Islet of Langerhans (tissue), 1 donor: ENCODE data around the gene TBC1D3B.
"Not testable (repeated sequence)": the region's sequence is repeated elsewhere in the genome, so short reads cannot be mapped to it uniquely, and the experiment has no call there.

Experiments
- FAIRE-seq: peaks from one replicate; lab custom pipeline; 2011; peaks lifted over from hg19 to GRCh38; lab: Jason Lieb, UNC

Gene TBC1D3B

GRCh38 chr17:36201102-36201501 is 24.7 kb upstream of the TBC1D3B start:
- FAIRE-seq, result not testable (repeated sequence)

GRCh38 chr17:36198831-36199465 is 22.5 kb upstream of the TBC1D3B start:
- no peak for FAIRE-seq

DNA sequence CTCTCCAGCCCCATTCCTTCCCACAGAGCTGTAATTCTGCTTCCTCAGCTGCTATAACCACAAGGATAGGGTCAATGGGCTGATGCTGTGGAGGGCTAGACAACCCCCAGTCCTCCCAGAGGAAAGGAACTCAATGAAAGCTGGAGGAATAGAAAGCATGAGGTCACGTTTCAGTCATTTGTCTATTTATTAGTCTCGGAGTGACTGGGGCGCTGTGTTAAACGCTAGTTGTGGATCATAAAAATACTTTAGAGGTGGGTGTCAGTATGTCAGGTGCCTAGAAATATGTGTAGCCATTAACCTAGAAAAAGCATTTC is 20.9 kb upstream of the TBC1D3B start:
- FAIRE-seq, result no peak

GRCh38 chr17:36196131-36196486 is 19.7 kb upstream of the TBC1D3B start:
- FAIRE-seq, result no peak

DNA sequence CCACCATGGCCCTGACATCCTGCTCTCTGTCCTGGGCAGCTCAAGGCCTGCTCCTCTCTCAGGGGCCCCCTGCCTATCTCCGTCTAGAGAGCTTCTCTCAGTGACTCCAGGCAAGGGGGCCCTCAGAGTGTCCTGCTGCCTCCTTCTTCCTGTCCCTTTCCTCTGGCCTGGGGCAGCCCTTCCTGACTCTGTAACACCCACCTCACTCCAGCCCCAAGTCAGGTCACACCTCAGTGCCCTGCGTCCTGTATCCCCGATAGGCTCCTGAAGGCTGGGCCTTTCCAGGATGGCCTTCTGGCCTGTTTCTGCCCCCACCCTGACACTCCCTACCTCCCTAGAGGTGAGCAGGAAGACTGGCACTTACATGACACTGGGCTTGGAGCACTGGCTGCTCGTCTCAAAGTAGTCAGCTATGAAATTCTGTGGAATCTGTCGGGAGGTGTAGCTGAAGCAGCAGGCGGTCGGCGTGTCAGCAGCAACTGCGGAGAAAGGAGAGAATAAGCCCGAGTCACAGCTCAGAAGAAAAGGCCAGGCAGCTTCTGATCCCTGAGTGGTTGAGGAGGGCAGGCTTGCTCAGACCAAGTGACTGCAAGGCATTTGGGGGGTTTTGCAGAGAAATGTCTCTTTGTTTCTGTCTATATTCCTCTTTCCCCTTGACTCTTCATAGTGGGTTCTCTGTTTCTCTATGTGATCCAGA is 19.1 kb upstream of the TBC1D3B start:
- no peak for FAIRE-seq

GRCh38 chr17:36194832-36195433 is 18.5 kb upstream of the TBC1D3B start:
- FAIRE-seq, result not testable (repeated sequence)

DNA sequence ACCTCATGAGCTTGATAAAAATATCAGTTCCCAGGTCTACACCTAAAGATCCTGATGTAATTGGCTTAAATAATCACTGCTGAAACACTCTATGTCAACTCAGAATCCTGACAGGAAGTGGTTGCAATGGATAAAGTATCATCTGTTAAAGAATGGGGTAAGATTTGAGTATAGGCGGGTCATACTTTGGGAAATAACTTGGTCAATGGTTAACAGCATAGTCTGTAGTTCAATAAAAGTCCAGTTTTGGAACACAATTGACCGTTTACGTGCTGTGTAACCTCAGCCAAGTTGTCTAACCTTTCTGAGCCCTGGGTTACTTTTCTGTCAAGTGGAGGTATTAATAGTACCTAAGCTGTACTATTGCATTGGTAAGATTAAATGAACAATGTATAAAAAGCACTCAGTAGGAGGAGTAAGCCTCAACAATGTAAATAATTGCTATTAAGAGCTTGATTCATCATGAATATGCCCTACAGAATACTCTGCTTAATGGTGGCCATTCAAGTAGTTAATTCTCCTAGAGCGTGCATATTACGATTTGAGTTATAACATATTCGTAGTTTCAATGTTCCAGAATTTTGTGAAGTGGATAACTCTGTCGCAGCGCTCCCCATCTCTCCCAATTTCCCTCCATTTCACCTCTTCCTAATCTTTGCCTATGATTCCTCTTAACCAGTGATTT is 17.9 kb upstream of the TBC1D3B start:
- FAIRE-seq, result not testable (repeated sequence)

- FAIRE-seq, result no peak
Measured at GRCh38 chr17:36193216-36193775, 16.9 kb upstream of the TBC1D3B start.

- not testable (repeated sequence) for FAIRE-seq
Measured at GRCh38 chr17:36190549-36191330, 14.3 kb upstream of the TBC1D3B start.

DNA sequence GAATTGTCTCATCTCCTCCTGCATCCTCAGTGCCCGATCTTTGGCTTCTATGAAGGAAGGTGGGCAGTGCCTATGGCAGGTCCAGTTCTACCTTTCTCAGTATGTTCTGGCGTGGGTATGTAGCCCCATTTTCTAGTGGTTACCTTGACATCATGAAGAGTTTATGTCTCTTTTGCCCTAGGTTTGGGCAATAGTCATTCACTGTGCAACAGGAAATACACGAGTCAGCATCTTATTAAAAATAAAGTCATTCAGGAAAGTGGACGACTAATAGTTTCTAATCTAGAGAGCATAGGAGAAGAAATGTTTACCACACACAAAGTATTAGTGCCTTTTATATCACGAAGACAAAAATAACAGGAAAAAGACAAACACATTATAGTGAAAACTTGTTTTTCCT is 13.6 kb upstream of the TBC1D3B start:
- FAIRE-seq, result not testable (repeated sequence)

DNA sequence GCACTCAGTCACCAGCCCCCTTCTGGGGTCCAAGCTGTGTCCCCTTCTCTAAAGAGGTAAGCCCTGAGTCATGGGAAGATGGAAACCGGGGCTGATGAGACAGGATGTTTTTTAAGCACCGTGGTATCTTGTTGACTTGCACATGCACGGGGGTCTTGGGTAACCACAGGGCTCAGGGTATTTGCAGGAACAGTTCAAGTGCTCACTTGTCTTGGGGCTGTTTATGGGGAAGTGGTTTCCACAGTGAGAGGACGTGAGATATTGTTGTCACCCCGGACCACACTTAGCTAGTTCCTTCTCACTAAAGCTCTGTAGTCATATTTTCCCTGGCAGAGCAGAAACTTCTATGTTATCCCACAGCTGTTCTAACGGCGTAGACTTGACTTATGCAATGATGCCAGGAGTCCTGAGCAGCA is 12.5 kb upstream of the TBC1D3B start:
- FAIRE-seq, result no peak

GRCh38 chr17:36187943-36188665 is 11.7 kb upstream of the TBC1D3B start:
- FAIRE-seq, result not testable (repeated sequence)

DNA sequence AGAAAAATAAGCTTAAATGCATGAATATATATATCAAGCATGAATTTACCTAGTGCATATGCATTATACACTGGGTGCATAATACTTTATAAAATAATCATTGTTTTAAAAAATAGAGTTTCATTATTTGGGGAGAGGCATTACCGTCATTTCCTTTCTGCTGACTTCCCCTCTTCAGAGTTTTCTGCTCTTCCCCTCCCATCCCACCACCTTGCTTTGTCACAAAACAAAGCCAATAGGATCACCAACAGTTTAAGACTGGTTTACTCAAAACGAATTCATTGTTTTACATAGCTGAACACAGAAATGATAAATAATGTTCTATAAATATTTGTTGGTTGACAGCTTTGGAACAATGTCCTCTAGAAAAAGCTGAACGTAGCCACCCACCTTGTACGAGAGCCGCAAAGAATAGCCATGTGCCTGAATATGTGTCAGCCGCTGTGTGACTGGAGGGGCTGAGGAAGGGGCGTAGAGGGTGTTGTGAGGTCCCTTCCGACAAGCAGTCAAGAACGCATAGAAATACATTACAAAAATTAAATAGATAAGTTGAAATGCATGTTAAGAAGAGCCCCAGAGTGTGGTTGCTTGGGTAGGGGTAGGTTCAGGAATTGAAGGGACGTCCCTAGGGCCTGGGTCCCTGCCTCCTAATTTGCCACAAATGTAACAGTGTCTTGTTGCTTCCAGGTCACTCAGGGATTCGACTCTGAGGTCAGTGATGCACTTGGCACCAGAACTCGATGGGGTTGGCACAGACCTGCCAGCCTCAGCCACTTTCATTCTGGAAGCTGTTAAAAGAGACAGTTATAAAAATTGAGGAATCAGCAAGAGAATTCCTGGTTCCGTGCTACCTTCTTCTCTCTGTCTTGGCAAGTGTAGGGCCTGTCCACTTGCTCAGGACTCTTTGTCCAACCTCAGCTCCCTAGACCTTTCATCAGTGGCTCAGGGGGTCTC is 10.7 kb upstream of the TBC1D3B start:
- FAIRE-seq, result not testable (repeated sequence)

- FAIRE-seq, result no peak
Measured at GRCh38 chr17:36185416-36185815, 9.0 kb upstream of the TBC1D3B start.

DNA sequence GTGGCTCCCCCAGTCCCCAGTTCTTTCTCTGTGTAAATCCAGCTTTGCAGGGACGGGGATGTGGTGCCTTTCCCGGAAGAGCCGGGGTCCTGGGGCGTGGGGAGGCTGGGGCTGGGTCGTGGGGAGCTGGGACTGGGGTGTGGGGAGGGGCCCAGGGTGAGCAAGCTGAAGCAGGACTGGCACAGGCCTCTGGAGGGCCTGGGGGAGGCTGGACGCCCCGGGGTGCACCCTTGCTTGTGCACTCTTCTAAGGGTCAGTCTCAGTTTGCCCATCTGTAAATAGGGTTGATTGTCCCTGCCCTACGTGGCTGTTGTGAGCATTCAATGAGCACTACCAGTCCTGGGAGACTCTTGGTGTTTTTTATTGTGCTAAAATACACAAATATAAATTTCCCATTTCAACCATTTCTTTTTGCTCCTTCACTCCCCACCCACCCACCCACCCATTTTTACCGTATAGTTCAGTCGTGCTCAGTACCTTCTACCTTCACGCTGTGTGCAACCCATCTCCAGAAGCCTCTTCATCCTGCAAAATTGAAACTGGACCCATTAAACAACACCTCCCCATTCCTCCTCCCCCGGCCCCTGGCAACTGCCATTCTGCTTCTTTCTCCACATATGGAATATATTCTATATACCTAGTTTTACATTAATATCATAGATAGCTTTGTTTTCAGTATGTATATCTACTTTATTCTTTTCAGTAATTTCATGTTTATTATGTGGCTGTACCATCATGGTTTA is 7.8 kb upstream of the TBC1D3B start:
- no peak for FAIRE-seq

DNA sequence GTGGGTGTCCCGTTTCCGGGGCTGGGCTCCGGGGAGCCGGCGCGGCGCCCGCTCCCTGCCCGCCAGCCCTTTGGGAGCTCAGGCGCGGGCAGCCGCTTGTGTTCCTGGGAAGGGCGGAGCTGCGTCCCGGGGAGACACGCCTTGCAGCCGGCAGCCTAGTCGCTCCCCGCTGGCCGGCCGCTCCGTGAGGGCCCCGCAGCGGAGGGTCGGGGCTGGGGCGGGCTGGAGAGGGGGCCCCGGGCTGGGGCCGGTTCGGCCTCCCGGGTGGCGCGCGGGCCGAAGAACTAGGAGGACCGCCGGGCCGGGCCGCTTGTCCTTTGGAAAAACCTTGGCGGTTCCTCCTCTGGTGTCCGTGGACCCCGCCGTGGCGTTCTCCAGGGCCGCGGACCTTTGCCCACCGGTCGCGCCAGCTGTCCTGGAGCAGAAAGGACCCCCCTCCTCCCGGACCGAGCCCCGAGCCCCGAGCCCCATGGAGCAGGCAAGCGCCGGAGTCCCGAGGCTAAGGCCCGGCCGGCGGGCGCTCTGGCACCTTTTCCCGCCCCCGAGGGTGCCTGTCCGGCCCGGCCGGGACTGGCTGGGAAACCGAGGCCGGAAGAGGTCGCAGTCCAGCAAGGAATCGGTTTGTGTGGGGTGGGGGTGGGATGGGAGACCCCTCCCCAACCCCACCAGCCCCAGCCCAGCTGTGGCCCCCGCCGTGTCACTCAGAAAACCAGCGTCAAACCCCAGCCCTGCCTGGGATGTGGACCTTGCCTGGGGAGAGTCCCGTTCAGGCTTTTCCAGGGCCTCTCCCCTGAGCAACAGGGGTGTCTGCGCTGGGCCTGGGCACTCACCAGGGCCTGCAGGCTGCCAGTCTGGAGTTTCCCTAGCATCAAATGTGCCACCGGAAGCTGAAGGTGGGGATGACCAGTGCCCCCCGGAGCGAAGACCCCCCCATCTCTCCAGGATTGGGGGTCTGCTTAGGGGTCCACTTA is 6.8 kb upstream of the TBC1D3B start:
- FAIRE-seq, result no peak

GRCh38 chr17:36182176-36183000 is 6.0 kb upstream of the TBC1D3B start:
- no peak for FAIRE-seq
